Endothelial cell of umbilical vein (primary cell): Measurements from ENCODE around the gene COL6A2. TPM values are rescaled to one million over a fixed set of nuclear protein-coding genes. Genes with fewer than 3 reads are reported as not detected.

Source experiments
- BruUV-seq: library from RNA; stranded (reverse); fragments of 400-500 nt; replicated peaks from 2 replicates; lab custom pipeline; 2021; lab: Mats Ljungman, UMichigan
- CTCF ChIA-PET: fragments of 300-600, 350-600 bp; sonication (Branson Sonifier 250); formaldehyde crosslinking; loops from one replicate; lab custom pipeline; 2021; ENCODE audit warnings: antibody characterized with exemption, inconsistent platforms; lab: Charles Lee
- POLR2A ChIA-PET: fragments of 300-600, 350-600 bp; sonication (Branson Sonifier 250); formaldehyde crosslinking; loops from one replicate; lab custom pipeline; 2021; ENCODE audit warnings: antibody characterized with exemption, inconsistent platforms; lab: Charles Lee
- DNase-seq: peaks from one replicate; pipeline ENCODE4 v3.0.0-alpha.2; 2011; ENCODE audit warnings: low read depth, low spot score
- FAIRE-seq: peaks from 2 replicates; lab custom pipeline; 2011; peaks lifted over from hg19 to GRCh38; lab: Jason Lieb, UNC
- H2AFZ ChIP-seq: 2 replicates; pipeline ENCODE4 v1.6.0; 2012; ENCODE audit warnings: low read depth, low read length, control low read depth, inconsistent platforms
- H3K27ac ChIP-seq: 2 replicates; pipeline ENCODE4 v1.5.1; 2011; ENCODE audit warnings: low read depth, mild to moderate bottlenecking, control low read depth, low read length, moderate library complexity; ENCODE audit not compliant: insufficient read depth
- H3K27me3 ChIP-seq, 2 experiments: 2 replicates each; pipeline versions ENCODE4 v1.6.0 to v1.6.1; 2011; ENCODE audit warnings: low read length in 2 of 2, mixed read lengths in 1 of 2; ENCODE audit not compliant: control insufficient read depth in 2 of 2, insufficient read depth in 2 of 2
- H3K36me3 ChIP-seq, 2 experiments: 2 replicates in 1 of 2; 3 replicates in 1 of 2; pipeline ENCODE4 v1.5.1; 2011; ENCODE audit warnings: low read length in 2 of 2, mild to moderate bottlenecking in 1 of 2, moderate library complexity in 1 of 2; ENCODE audit not compliant: control insufficient read depth in 2 of 2, insufficient read depth in 2 of 2; ENCODE audit errors: extremely low read depth in 1 of 2
- H3K4me1 ChIP-seq: 3 replicates; pipeline ENCODE4 v1.5.1; 2011; ENCODE audit warnings: mild to moderate bottlenecking, low read length; ENCODE audit not compliant: control insufficient read depth, insufficient read depth; ENCODE audit errors: extremely low read depth
- H3K4me2 ChIP-seq: 2 replicates; pipeline ENCODE4 v1.6.1; 2011; ENCODE audit warnings: low read length, control low read depth, mixed read lengths; ENCODE audit not compliant: insufficient read depth
- H3K4me3 ChIP-seq, 3 experiments: fragments of 200-600 bp in 1 of 3; sonication (generic), shearing (Covaris generic) in 1 of 3; replicated peaks in 1 of 3; 2 replicates each; pipeline ENCODE4 v1.5.1; 2011 to 2016; ENCODE audit warnings: control low read depth in 3 of 3, low read length in 3 of 3, mild to moderate bottlenecking in 2 of 3, inconsistent platforms in 1 of 3, low read depth in 1 of 3, moderate library complexity in 1 of 3; ENCODE audit not compliant: insufficient read depth in 1 of 3
- H3K79me2 ChIP-seq: 2 replicates; pipeline ENCODE4 v1.6.0; 2012; ENCODE audit warnings: low read length, inconsistent platforms; ENCODE audit not compliant: control insufficient read depth, insufficient read depth
- H3K9ac ChIP-seq: replicated peaks from 2 replicates; pipeline ENCODE3; 2011; ENCODE audit warnings: low read length, control low read depth; ENCODE audit not compliant: insufficient read depth; ENCODE audit errors: extremely low read depth
- H3K9me1 ChIP-seq: replicated peaks from 3 replicates; pipeline ENCODE4 v1.6.0; 2011; ENCODE audit warnings: mild to moderate bottlenecking, low read length; ENCODE audit not compliant: control insufficient read depth, insufficient read depth; ENCODE audit errors: extremely low read depth
- H3K9me3 ChIP-seq: replicated peaks from 2 replicates; pipeline ENCODE4 v1.5.1; 2012; ENCODE audit warnings: low read length, inconsistent platforms; ENCODE audit not compliant: control insufficient read depth, insufficient read depth
- H4K20me1 ChIP-seq: replicated peaks from 2 replicates; pipeline ENCODE3; 2011; ENCODE audit warnings: mild to moderate bottlenecking, low read length; ENCODE audit not compliant: control insufficient read depth, insufficient read depth; ENCODE audit errors: extremely low read depth
- EZH2 ChIP-seq: IDR thresholded peaks from 2 replicates; pipeline ENCODE4 v1.6.1; 2012; ENCODE audit warnings: borderline replicate concordance, low read depth, mild to moderate bottlenecking, moderate library complexity, low read length, inconsistent platforms; ENCODE audit not compliant: severe bottlenecking
- FOS ChIP-seq: IDR thresholded peaks from 2 replicates; pipeline ENCODE4 v1.6.1; 2011; ENCODE audit warnings: mild to moderate bottlenecking, low read length, moderate library complexity, borderline replicate concordance; ENCODE audit not compliant: insufficient read depth
- GATA2 ChIP-seq: IDR thresholded peaks from 2 replicates; pipeline ENCODE4 v1.7.0; 2011; ENCODE audit warnings: low read depth, mild to moderate bottlenecking, moderate library complexity, mixed read lengths, low read length; ENCODE audit not compliant: insufficient read length, insufficient read depth
- JUN ChIP-seq: IDR thresholded peaks from 2 replicates; pipeline ENCODE4 v1.6.1; 2011; ENCODE audit warnings: borderline replicate concordance, low read depth; ENCODE audit not compliant: insufficient read length, insufficient read depth
- MAX ChIP-seq: IDR thresholded peaks from 2 replicates; pipeline ENCODE4 v1.6.1; 2011; ENCODE audit not compliant: insufficient read depth, insufficient read length
- MYC ChIP-seq: IDR thresholded peaks from one replicate; pipeline ENCODE4 v1.6.1; 2011; ENCODE audit warnings: mild to moderate bottlenecking, low read depth, low read length
- POLR2A ChIP-seq: IDR thresholded peaks from 2 replicates; pipeline ENCODE4 v1.6.1; 2012; ENCODE audit warnings: low read depth, mild to moderate bottlenecking, control low read depth, low read length
- POLR2AphosphoS5 ChIP-seq: IDR thresholded peaks from 2 replicates; pipeline ENCODE4 v1.6.1; 2012; ENCODE audit warnings: low read depth, mild to moderate bottlenecking, control low read depth, low read length, moderate library complexity; ENCODE audit not compliant: insufficient read depth
- dilution Hi-C: fragments of 300-500 bp; cut with MboI; formaldehyde crosslinking; loops from one replicate; pipeline ENCODE4 v1.15.0; 2019; ENCODE audit warnings: low sequenced_read_pairs; ENCODE audit not compliant: extremely low pct_ligation_motif_present
- intact Hi-C: fragments of 100-400 bp; cut with micrococcal nuclease; formaldehyde crosslinking; loops from one replicate; pipeline ENCODE4 v1.10.0; 2022
- polyA plus RNA-seq, 4 experiments: library from polyadenylated mRNA; depleted of rRNA in 3 of 4; stranded (reverse) in 3 of 4; unstranded in 1 of 4; fragments of >200 nt; gene quantifications; 2 replicates each; pipeline versions ENCODE4 v1.2.1 to v1.2.3, GENCODE V29; 2011 to 2012; ENCODE audit warnings: missing spikeins in 1 of 4
- total RNA-seq: library from RNA; stranded (reverse); gene quantifications from 2 replicates; pipeline ENCODE4 v1.2.3, GENCODE V29; 2021
- TF ChIP-seq, protein P1 (sequence below), 2 donors: IDR thresholded peaks; 1 replicate in 1 of 2; 2 replicates in 1 of 2; pipeline ENCODE4 v1.5.1; 2011; ENCODE audit warnings: low read length in 2 of 2, mild to moderate bottlenecking in 2 of 2, moderate library complexity in 2 of 2, control low read depth in 1 of 2, inconsistent platforms in 1 of 2, low read depth in 1 of 2; ENCODE audit not compliant: insufficient read depth in 1 of 2; ENCODE audit errors: extremely low read depth in 1 of 2

COL6A2 gene
- total and polyA plus RNA-seq, 2 donors (not counting 3 experiments of a cell fraction or from before 2014, with no cell fraction given): 3.4 to 6.1 TPM

- ChIA-PET CTCF (no interaction called here), POLR2A (no interaction called here)
- H3K27me3 ChIP-seq: no peaks in the 10 kb centered on the region
- TF ChIP-seq POLR2AphosphoS5 (no peak), MAX (no peak), JUN (no peak), GATA2 (no peak), EZH2 (no peak), FOS (no peak), POLR2A (no peak), MYC (no peak)
- TF ChIP-seq, protein P1, sequence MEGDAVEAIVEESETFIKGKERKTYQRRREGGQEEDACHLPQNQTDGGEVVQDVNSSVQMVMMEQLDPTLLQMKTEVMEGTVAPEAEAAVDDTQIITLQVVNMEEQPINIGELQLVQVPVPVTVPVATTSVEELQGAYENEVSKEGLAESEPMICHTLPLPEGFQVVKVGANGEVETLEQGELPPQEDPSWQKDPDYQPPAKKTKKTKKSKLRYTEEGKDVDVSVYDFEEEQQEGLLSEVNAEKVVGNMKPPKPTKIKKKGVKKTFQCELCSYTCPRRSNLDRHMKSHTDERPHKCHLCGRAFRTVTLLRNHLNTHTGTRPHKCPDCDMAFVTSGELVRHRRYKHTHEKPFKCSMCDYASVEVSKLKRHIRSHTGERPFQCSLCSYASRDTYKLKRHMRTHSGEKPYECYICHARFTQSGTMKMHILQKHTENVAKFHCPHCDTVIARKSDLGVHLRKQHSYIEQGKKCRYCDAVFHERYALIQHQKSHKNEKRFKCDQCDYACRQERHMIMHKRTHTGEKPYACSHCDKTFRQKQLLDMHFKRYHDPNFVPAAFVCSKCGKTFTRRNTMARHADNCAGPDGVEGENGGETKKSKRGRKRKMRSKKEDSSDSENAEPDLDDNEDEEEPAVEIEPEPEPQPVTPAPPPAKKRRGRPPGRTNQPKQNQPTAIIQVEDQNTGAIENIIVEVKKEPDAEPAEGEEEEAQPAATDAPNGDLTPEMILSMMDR (IDR thresholded peaks at IDR 0.05; ENCODE audit: extremely low read depth in 1 of 2, insufficient read depth in 1 of 2, low read depth in 1 of 2, low read length in 2 of 2): no peak
- no peaks in the 10 kb centered on the region for H4K20me1 ChIP-seq
- H3K4me3 ChIP-seq: no peak overlapping the region
- FAIRE-seq: no peak
- H3K9me1 ChIP-seq: no peaks in the 10 kb centered on the region
- H3K4me1 ChIP-seq: no peaks in the 10 kb centered on the region
- H3K36me3 ChIP-seq: no peaks in the 10 kb centered on the region
- no peaks in the 10 kb centered on the region for H3K79me2 ChIP-seq
- dilution Hi-C loops (no loop called here), intact Hi-C loops (no loop called here)
- H3K9ac ChIP-seq: no peak overlapping the region
- BruUV-seq: no TSS peak
- H2AFZ ChIP-seq: no peak overlapping the region
- no peak overlapping the region for H3K4me2 ChIP-seq
- no peak for DNase-seq
- no peak overlapping the region for H3K27ac ChIP-seq
- no peaks in the 10 kb centered on the region for H3K9me3 ChIP-seq
Measured at GRCh38 chr21:46055863-46056281, 42.0 kb upstream of the COL6A2 start.
